Adrenal gland (tissue), 12 donors: ENCODE results near the gene VMO1. TPM values are rescaled to one million over a fixed set of nuclear protein-coding genes. Genes with fewer than 3 reads are reported as not detected.
A peak's percentile ranks its signal among the peaks of the same experiment; 100 is the strongest.

Experiments used
- DNase-seq, 7 donors: peaks; one replicate each; pipeline ENCODE4 v3.0.0-alpha.2; 2019 to 2020
- H3K27ac ChIP-seq, 5 donors: fragments of 200-600 bp; sonication (generic) in 4 of 5; 1 replicate in 3 of 5; 2 replicates in 2 of 5; pipeline versions ENCODE4 v1.5.1 to v1.8.0; 2016 to 2020; ENCODE audit warnings: mild to moderate bottlenecking in 1 of 5
- H3K27me3 ChIP-seq: fragments of 200-600 bp; 2 replicates; pipeline ENCODE4 v1.8.0; 2021
- H3K36me3 ChIP-seq, 2 donors: fragments of 200-600 bp; replicated peaks in 1 of 2; 1 replicate in 1 of 2; 2 replicates in 1 of 2; pipeline versions ENCODE4 v1.5.1 to v1.8.0; 2018 to 2022
- H3K4me1 ChIP-seq, 2 donors: fragments of 200-600 bp; replicated peaks in 1 of 2; 1 replicate in 1 of 2; 2 replicates in 1 of 2; pipeline versions ENCODE4 v1.5.1 to v1.8.0; 2018 to 2021
- H3K4me3 ChIP-seq, 4 donors: fragments of 200-600 bp; sonication (generic) in 3 of 4; one replicate each; pipeline ENCODE4 v1.5.1; 2016 to 2018
- H3K9me3 ChIP-seq, 3 donors: fragments of 200-600 bp; sonication (generic) in 1 of 3; replicated peaks in 1 of 3; 1 replicate in 2 of 3; 2 replicates in 1 of 3; pipeline versions ENCODE4 v1.5.1 to v1.8.0; 2016 to 2021
- POLR2A ChIP-seq, 2 donors: fragments of 450-650 bp; IDR thresholded peaks; one replicate each; pipeline ENCODE4 v1.6.1; 2017; ENCODE audit warnings: antibody characterized with exemption in 2 of 2, mild to moderate bottlenecking in 2 of 2, moderate library complexity in 1 of 2
- WGBS, 4 donors: extraction: QIAGEN DNeasy Blood & Tissue Kit in 2 of 4; methylation state at CpG; one replicate each; pipeline versions ENCODE4 v1.1.5 to v1.1.7; 2013 to 2017; 5-methylcytosine and 5-hydroxymethylcytosine counted together
- intact Hi-C, 2 donors: fragments of 100-400 bp; cut with DNase I; formaldehyde crosslinking; loops; one replicate each; pipeline versions ENCODE4 v1.14.1 to v1.15.0; 2022 to 2023
- polyA plus RNA-seq, 3 donors: library from polyadenylated mRNA; stranded (reverse); fragments of 200-250 nt in 2 of 3; fragments of 350-450 nt in 1 of 3; fragmentation: Illumina TruSeq in 1 of 3; extraction: RNeasy Lipid Tissue Mini Kit (QIAGEN cat#74804) in 1 of 3; gene quantifications; one replicate each; pipeline ENCODE4 v1.2.3, GENCODE V29; 2013 to 2014
- total RNA-seq, 9 donors: library from RNA; depleted of rRNA in 4 of 9; stranded (reverse); fragments of >200 nt in 4 of 9; fragments of 120-200 nt in 1 of 9; fragmentation: NEBNext Ultra II Directional in 1 of 9; extraction: Animal tissue kit (Norgen Biotek cat#: 25700) in 1 of 9; gene quantifications; one replicate each; pipeline versions ENCODE4 v1.1.0 to v1.2.4, GENCODE V29; 2013 to 2023
- TF ChIP-seq, protein P1 (sequence below), 6 experiments: fragments of 450-650 bp in 4 of 6; fragments of 200-600 bp in 2 of 6; sonication (generic) in 1 of 6; IDR thresholded peaks; 1 replicate in 5 of 6; 2 replicates in 1 of 6; pipeline versions ENCODE4 v1.5.1 to v1.8.0; 2016 to 2021; ENCODE audit warnings: antibody characterized with exemption in 6 of 6, mild to moderate bottlenecking in 2 of 6, moderate library complexity in 1 of 6
- donor health status: healthy with polysubstance abuse.
- donor health status: Bipolar disorder and iron deficiency.
- donor health status: DM: yes; HTN: yes; CAD: no.
- donor health status: DM: no; HTN: no; CAD: no.
- donor health status: DM: no; HTN: no; CAD: no.
- donor health status: DM: yes; HTN: yes; CAD: no.

Gene VMO1
- total and polyA plus RNA-seq, 12 donors: 0.50 to 9.6 (median 4.4) TPM; not detected in 1

DNA sequence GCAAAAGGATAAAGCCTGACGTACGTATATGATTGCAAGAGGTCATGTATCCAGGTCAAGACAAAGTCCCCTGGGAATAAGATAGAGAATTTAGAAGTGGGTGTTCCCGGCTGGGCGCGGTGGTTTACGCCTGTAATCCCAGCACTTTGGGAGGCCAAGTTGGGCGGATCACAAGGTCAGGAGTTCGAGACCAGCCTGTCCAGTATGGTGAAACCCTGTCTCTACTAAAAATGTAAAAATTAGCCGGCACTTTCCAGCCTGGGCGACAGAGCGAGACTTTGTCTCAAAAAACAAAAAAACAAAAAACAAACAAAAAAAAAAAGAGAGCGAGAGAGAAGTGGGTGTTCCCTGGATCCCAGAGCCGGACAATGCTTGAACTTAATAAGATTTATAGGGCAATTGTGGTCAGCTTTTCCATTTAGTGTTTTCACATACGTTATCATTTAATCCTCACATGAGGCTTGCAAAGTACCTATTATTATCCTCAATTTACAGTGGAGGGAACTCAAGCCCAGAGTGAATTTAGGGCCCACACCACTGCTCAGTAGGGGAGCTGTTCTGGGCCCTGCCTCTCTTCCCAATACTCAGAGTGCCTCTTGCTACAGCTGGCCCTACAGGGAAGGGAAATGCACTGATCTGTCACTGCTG lies 2.1 kb upstream of the VMO1 start:
- no peak for DNase-seq
- TF ChIP-seq POLR2A (IDR thresholded peaks at IDR 0.05): no peak
- TF ChIP-seq, protein P1, sequence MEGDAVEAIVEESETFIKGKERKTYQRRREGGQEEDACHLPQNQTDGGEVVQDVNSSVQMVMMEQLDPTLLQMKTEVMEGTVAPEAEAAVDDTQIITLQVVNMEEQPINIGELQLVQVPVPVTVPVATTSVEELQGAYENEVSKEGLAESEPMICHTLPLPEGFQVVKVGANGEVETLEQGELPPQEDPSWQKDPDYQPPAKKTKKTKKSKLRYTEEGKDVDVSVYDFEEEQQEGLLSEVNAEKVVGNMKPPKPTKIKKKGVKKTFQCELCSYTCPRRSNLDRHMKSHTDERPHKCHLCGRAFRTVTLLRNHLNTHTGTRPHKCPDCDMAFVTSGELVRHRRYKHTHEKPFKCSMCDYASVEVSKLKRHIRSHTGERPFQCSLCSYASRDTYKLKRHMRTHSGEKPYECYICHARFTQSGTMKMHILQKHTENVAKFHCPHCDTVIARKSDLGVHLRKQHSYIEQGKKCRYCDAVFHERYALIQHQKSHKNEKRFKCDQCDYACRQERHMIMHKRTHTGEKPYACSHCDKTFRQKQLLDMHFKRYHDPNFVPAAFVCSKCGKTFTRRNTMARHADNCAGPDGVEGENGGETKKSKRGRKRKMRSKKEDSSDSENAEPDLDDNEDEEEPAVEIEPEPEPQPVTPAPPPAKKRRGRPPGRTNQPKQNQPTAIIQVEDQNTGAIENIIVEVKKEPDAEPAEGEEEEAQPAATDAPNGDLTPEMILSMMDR (IDR thresholded peaks at IDR 0.05): no peak
- Histone ChIP-seq H3K36me3 (no peaks in the 10 kb centered on the region), H3K27me3 (peaks cover 12% of the 10 kb centered on the region), H3K4me1 (peaks cover 4 to 44% of the 10 kb centered on the region in 2 donors), H3K27ac (no peak overlapping the region), H3K4me3 (no peak overlapping the region), H3K9me3 (no peaks in the 10 kb centered on the region)
- 78 to 79% (median 79%) methylated on average over 14 of the region's 14 CpGs for WGBS, 4 donors
- intact Hi-C loops: loop anchor here (2.0 to 10.0 kb wide), 3 partner anchors 53 to 103 kb away; partner anchors contain the start of genes CXCL16 (in 1 of the 2), MED11 (in 1 of the 2) and ZMYND15 (in 1 of the 2)

- H3K4me3 ChIP-seq: peak overlapping the region in 1 of 4 donors; percentile 36
- no peaks in the 10 kb centered on the region for H3K9me3 ChIP-seq
- peaks cover 4 to 44% of the 10 kb centered on the region in 2 donors for H3K4me1 ChIP-seq
- intact Hi-C loops: loop anchor here in 1 of 2 donors (10.0 kb wide), 1 partner anchor 52 kb away; the partner anchor contains the start of genes CXCL16, MED11 and ZMYND15
- no peaks in the 10 kb centered on the region for H3K36me3 ChIP-seq
- peak overlapping the region in 1 of 5 donors; percentile 29 for H3K27ac ChIP-seq
- 14 to 39% (median 26%) methylated on average over 6 of the region's 6 CpGs for WGBS, 4 donors
- TF ChIP-seq, protein P1 (IDR thresholded peaks at IDR 0.05): no peak
- no peak for TF ChIP-seq POLR2A (IDR thresholded peaks at IDR 0.05)
- peaks cover 24% of the 10 kb centered on the region for H3K27me3 ChIP-seq
- DNase-seq: no peak
Measured at GRCh38 chr17:4786516-4786915, 352 bp upstream of the VMO1 start.

DNA sequence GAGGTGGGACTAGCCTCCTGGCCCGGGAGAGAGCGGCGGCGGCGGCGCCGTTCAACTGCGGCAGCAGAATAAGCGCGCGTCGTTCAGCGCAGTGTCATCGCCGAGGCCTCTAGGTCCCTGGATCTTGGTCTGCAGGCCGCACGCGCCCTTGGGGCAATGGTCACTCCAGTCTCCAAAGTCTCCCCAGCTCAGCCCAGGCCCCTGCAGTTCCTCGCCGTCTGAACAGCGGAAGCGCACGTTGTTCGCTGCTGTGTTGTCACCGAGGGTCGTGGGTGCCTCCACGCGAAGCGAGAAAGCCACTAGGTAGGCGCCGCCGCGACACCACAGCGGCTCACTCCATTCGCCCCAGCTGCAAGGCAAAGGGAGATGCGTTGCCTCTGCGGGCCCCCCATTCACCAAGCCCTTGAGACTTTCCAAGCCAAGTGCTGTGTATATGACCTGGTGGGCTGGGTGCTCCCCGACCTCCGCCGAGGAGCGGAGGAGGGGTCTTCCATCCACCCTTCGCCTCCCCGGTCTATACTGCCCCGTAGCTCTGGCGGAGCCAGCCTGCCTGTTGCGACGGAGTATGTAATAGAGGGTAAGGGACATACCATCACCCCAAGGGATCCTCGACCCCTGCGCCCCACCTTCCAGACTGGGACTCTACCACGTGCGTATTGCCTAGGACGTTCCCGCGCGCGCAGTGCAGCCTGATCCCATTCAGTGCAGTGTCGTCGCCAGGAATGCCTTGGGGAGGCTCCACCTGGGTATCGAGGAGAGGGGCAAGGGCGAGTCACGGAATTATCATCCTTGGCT lies 656 bp downstream of the VMO1 start:
- Histone ChIP-seq H3K27ac (peak overlapping the region in 1 of 5 donors; percentile 29), H3K4me3 (peak overlapping the region in 1 of 4 donors; percentile 36), H3K36me3 (no peaks in the 10 kb centered on the region), H3K9me3 (no peaks in the 10 kb centered on the region), H3K27me3 (peaks cover 25% of the 10 kb centered on the region), H3K4me1 (peaks cover under 1 to 41% of the 10 kb centered on the region in 2 donors)
- no peak for TF ChIP-seq POLR2A (IDR thresholded peaks at IDR 0.05)
- TF ChIP-seq, protein P1 (IDR thresholded peaks at IDR 0.05): no peak
- intact Hi-C loops: loop anchor here in 1 of 2 donors (10.0 kb wide), 1 partner anchor 51 kb away; the partner anchor contains the start of genes CXCL16, MED11 and ZMYND15
- no peak for DNase-seq
- 13 to 20% (median 16%) methylated on average over 22 to 61 of the region's 61 CpGs for WGBS, 4 donors

DNA sequence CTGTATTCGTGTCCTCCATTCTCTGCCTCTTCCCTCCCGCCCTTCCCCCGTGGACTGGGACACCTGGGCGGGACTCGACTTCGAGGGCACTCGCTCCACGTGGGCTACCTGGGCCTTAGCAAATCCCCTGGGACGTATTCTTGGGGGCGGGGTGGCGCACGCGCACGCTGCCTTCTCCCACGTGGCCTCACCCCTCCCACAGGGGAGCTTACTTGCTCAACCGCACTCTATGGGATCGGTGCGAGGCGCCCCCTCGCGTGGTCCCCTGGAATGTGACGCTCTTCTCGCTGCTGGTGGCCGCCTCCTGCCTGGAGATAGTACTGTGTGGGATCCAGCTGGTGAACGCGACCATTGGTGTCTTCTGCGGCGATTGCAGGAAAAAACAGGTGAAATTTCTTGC lies 3.5 kb downstream of the VMO1 start:
- intact Hi-C loops: loop anchor here in 1 of 2 donors (10.0 kb wide), 1 partner anchor 48 kb away; the partner anchor contains the start of genes CXCL16, MED11 and ZMYND15
- Histone ChIP-seq H3K9me3 (no peaks in the 10 kb centered on the region), H3K27ac (no peak overlapping the region), H3K4me3 (no peak overlapping the region), H3K4me1 (peaks cover 0 to 25% of the 10 kb centered on the region in 2 donors), H3K36me3 (no peaks in the 10 kb centered on the region), H3K27me3 (peaks cover 29% of the 10 kb centered on the region)
- WGBS, 4 donors: 26 to 37% (median 31%) methylated on average over 10 to 28 of the region's 28 CpGs
- DNase-seq: no peak
- TF ChIP-seq, protein P1 (IDR thresholded peaks at IDR 0.05): peak in 1 of 6 experiments; percentile 30
- TF ChIP-seq POLR2A (IDR thresholded peaks at IDR 0.05): no peak
